Right renal cortex interstitium (tissue), 3 donors: Measurements from ENCODE around the gene SFRP4. TPM values are rescaled to one million over a fixed set of nuclear protein-coding genes. Genes with fewer than 3 reads are reported as not detected.

Source experiments
- DNase-seq, 3 donors: peaks; one replicate each; pipeline ENCODE4 v3.0.0-alpha.2; 2013; ENCODE audit warnings: low read depth in 3 of 3, low spot score in 2 of 3
- polyA plus RNA-seq, 3 donors: library from polyadenylated mRNA; unstranded; fragments of 120-200 nt; gene quantifications; one replicate each; pipeline ENCODE4 v1.2.1, GENCODE V29; 2013; ENCODE audit not compliant: insufficient read length in 3 of 3

The SFRP4 gene
- polyA plus RNA-seq, 3 donors = 1.1 to 1.9 (median 1.5) TPM

GRCh38 chr7:37927773-37928444 lies 11.3 kb upstream of the SFRP4 start:
- no peak for DNase-seq

- no peak for DNase-seq
These were observed 9.0 kb upstream of the SFRP4 start for GRCh38 chr7:37925620-37926019.

- no peak for DNase-seq
These were observed 7.9 kb upstream of the SFRP4 start for GRCh38 chr7:37924491-37925041.

GRCh38 chr7:37923996-37924395 lies 7.4 kb upstream of the SFRP4 start:
- DNase-seq = no peak

- DNase-seq = no peak
These were observed 5.3 kb upstream of the SFRP4 start for GRCh38 chr7:37921876-37922275.

GRCh38 chr7:37920849-37921805 lies 4.5 kb upstream of the SFRP4 start:
- DNase-seq = peak in 1 of 3 donors; percentile 19

- peak in 1 of 3 donors; percentile 54 for DNase-seq
These were observed 3.8 kb upstream of the SFRP4 start, which contains the start of gene EPDR1 for GRCh38 chr7:37920305-37920848. Gene EPDR1 (plus strand): TSS chr7:37920640. CDS start chr7:37920940, 300 bp downstream.

- no peak for DNase-seq
These were observed 1.9 kb upstream of the SFRP4 start for GRCh38 chr7:37918526-37918925.

GRCh38 chr7:37916017-37916672 lies 472 bp downstream of the SFRP4 start:
- DNase-seq = no peak

GRCh38 chr7:37915438-37915837 lies 1.2 kb downstream of the SFRP4 start:
- peak in 1 of 3 donors; percentile 18 for DNase-seq

GRCh38 chr7:37912756-37913155 lies 3.9 kb downstream of the SFRP4 start:
- DNase-seq = no peak

- no peak for DNase-seq
These were observed 8.3 kb downstream of the SFRP4 start for GRCh38 chr7:37908221-37908788.

GRCh38 chr7:37901890-37902524 lies 14.6 kb downstream of the SFRP4 start:
- no peak for DNase-seq

- DNase-seq = peak in 1 of 3 donors; percentile 15
These were observed 15.3 kb downstream of the SFRP4 start for GRCh38 chr7:37901236-37901827.

- DNase-seq = peak in 1 of 3 donors; percentile 19
These were observed 16.8 kb downstream of the SFRP4 start for GRCh38 chr7:37899712-37900247.

- DNase-seq = no peak
These were observed 21.9 kb downstream of the SFRP4 start for GRCh38 chr7:37894671-37895070.

GRCh38 chr7:37893359-37893758 lies 23.3 kb downstream of the SFRP4 start:
- no peak for DNase-seq

GRCh38 chr7:37882086-37882485 lies 34.5 kb downstream of the SFRP4 start:
- no peak for DNase-seq
